ENCODE data around the gene TMF1.

- TF ChIP-seq, protein P1, sequence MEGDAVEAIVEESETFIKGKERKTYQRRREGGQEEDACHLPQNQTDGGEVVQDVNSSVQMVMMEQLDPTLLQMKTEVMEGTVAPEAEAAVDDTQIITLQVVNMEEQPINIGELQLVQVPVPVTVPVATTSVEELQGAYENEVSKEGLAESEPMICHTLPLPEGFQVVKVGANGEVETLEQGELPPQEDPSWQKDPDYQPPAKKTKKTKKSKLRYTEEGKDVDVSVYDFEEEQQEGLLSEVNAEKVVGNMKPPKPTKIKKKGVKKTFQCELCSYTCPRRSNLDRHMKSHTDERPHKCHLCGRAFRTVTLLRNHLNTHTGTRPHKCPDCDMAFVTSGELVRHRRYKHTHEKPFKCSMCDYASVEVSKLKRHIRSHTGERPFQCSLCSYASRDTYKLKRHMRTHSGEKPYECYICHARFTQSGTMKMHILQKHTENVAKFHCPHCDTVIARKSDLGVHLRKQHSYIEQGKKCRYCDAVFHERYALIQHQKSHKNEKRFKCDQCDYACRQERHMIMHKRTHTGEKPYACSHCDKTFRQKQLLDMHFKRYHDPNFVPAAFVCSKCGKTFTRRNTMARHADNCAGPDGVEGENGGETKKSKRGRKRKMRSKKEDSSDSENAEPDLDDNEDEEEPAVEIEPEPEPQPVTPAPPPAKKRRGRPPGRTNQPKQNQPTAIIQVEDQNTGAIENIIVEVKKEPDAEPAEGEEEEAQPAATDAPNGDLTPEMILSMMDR (IDR thresholded peaks at IDR 0.05): no peak
- TF ChIP-seq POLR2A (IDR thresholded peaks at IDR 0.05): no peak
These were observed 39.9 kb downstream of the TMF1 start for GRCh38 chr3:69012100-69012799.
